Measurements from ENCODE around the gene NELFA. TPM values are rescaled to one million over a fixed set of nuclear protein-coding genes. Genes with fewer than 3 reads are reported as not detected.

NELFA gene
- total RNA-seq, 2 donors from 2014 or later, result 29.5 to 53.3 TPM

DNA sequence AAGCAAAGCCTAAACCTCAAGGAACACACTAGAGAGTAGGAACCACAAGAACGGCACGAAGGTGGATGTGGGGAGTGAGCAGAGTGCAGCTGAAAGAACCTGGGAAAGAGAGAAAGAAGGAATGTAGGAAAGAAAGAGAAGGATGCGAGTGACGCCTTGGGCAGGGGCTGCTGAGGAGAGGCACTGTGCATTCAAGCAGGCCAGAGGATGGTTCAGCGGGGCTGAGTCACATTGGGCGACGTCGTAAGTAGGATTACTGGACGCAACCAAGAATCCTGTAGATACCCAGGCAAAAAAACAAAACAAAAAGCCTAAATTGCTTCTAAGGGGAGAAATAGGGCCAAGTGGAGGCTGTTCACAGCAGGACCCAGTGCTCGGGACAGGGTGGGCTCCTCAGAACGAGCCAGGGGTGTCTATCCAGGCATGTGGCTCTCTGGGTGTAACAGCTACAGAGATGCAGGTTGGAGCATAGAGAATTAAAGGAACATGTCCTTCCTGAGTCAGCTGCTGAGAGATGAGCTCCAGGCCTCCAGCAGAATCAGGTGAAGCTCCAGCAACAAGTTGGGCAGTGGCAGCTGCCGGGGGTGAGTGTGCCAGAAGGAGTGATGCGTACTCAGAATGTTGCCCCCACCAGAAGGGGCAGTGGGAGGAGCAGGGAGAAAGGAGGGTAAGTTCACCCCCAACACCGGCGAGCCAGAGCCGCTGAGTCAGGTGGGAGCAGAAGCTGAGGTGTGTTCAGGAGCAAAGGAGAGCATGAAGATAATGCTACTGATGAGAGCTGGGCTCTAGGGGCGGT is 38.6 kb downstream of the NELFA start:
- intact Hi-C loops (cut with DNase I), result no loop called here
- TF ChIP-seq POLR2A (IDR thresholded peaks at IDR 0.05), result no peak
- TF ChIP-seq, protein P1, sequence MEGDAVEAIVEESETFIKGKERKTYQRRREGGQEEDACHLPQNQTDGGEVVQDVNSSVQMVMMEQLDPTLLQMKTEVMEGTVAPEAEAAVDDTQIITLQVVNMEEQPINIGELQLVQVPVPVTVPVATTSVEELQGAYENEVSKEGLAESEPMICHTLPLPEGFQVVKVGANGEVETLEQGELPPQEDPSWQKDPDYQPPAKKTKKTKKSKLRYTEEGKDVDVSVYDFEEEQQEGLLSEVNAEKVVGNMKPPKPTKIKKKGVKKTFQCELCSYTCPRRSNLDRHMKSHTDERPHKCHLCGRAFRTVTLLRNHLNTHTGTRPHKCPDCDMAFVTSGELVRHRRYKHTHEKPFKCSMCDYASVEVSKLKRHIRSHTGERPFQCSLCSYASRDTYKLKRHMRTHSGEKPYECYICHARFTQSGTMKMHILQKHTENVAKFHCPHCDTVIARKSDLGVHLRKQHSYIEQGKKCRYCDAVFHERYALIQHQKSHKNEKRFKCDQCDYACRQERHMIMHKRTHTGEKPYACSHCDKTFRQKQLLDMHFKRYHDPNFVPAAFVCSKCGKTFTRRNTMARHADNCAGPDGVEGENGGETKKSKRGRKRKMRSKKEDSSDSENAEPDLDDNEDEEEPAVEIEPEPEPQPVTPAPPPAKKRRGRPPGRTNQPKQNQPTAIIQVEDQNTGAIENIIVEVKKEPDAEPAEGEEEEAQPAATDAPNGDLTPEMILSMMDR (IDR thresholded peaks at IDR 0.05), result no peak
- no peak for TF ChIP-seq POLR2AphosphoS5 (IDR thresholded peaks at IDR 0.05)
- H3K4me3 ChIP-seq, result no peak overlapping the region
- no peaks in the 10 kb centered on the region for H3K9me3 ChIP-seq
- no peaks in the 10 kb centered on the region for H3K27me3 ChIP-seq (replicated peaks; ENCODE audit: insufficient read depth)
- no peaks in the 10 kb centered on the region for H3K36me3 ChIP-seq
- H3K27ac ChIP-seq, result no peak overlapping the region
- no peak for DNase-seq (ENCODE audit: low spot score)
- H3K4me1 ChIP-seq (replicated peaks), result no peaks in the 10 kb centered on the region
- WGBS, result 86% methylated on average over 17 of the region's 17 CpGs

- TF ChIP-seq, protein P1 (IDR thresholded peaks at IDR 0.05), result no peak
- TF ChIP-seq POLR2AphosphoS5 (IDR thresholded peaks at IDR 0.05), result no peak
- TF ChIP-seq POLR2A (IDR thresholded peaks at IDR 0.05), result no peak
Observed at GRCh38 chr4:1968686-1969295, 40.0 kb downstream of the NELFA start.

GRCh38 chr4:1967512-1968149 is 41.1 kb downstream of the NELFA start:
- Histone ChIP-seq H3K27me3 (replicated peaks; ENCODE audit: insufficient read depth) (no peaks in the 10 kb centered on the region), H3K4me1 (replicated peaks) (no peaks in the 10 kb centered on the region), H3K4me3 (no peak overlapping the region), H3K36me3 (no peaks in the 10 kb centered on the region), H3K9me3 (no peaks in the 10 kb centered on the region), H3K27ac (no peak overlapping the region)
- DNase-seq (ENCODE audit: low spot score), result no peak
- intact Hi-C loops (cut with DNase I), result no loop called here
- 83% methylated on average over 5 of the region's 5 CpGs for WGBS
- TF ChIP-seq, protein P1 (IDR thresholded peaks at IDR 0.05), result no peak

More at GRCh38 chr4:1968686-1969295, 40.0 kb downstream of the NELFA start:
- Histone ChIP-seq H3K4me3 (no peak overlapping the region), H3K27ac (no peak overlapping the region), H3K9me3 (no peaks in the 10 kb centered on the region), H3K36me3 (no peaks in the 10 kb centered on the region), H3K27me3 (replicated peaks; ENCODE audit: insufficient read depth) (no peaks in the 10 kb centered on the region), H3K4me1 (replicated peaks) (no peaks in the 10 kb centered on the region)
- DNase-seq (ENCODE audit: low spot score), result no peak
- intact Hi-C loops (cut with DNase I), result no loop called here
- 93% methylated on average over 7 of the region's 7 CpGs for WGBS

DNA sequence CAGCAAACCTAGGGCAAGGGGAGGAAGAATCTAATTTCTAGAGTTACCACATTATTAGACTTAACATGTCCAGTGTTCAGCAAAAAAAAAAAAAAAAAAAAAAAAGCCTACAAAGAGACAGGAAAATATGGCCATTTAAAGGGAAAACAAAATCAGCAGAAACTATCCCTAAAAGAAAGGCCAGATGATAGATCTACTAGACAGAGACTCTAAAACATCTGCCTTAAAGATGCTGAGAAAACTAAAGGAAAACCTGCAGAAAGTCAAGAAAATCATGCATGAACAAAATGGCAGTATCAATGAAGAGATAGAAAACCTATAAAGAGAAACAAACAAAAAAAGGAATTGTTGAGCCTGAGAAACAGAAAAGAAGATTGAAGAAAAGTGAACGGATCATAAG is 43.8 kb downstream of the NELFA start:
- no peaks in the 10 kb centered on the region for H3K9me3 ChIP-seq
- H3K4me1 ChIP-seq (replicated peaks), result no peaks in the 10 kb centered on the region
- H3K27me3 ChIP-seq (replicated peaks; ENCODE audit: insufficient read depth), result no peaks in the 10 kb centered on the region
- DNase-seq (ENCODE audit: low spot score), result no peak
- H3K27ac ChIP-seq, result no peak overlapping the region
- no peaks in the 10 kb centered on the region for H3K36me3 ChIP-seq
- TF ChIP-seq, protein P1 (IDR thresholded peaks at IDR 0.05), result no peak
- TF ChIP-seq POLR2A (IDR thresholded peaks at IDR 0.05), result no peak
- TF ChIP-seq POLR2AphosphoS5 (IDR thresholded peaks at IDR 0.05), result no peak
- intact Hi-C loops (cut with DNase I), result no loop called here
- WGBS, result 89% methylated on average over 1 of the region's 1 CpG
- no peak overlapping the region for H3K4me3 ChIP-seq
